ENCODE data around the gene PTCH2. TPM values are rescaled to one million over a fixed set of nuclear protein-coding genes. Genes with fewer than 3 reads are reported as not detected.
A peak's percentile ranks its signal among the peaks of the same experiment; 100 is the strongest.

PTCH2 gene
- total and polyA plus RNA-seq, 7 donors: 0.36 to 2.8 (median 0.68) TPM; not detected in 2

GRCh38 chr1:44806025-44806703 lies 36.9 kb downstream of the PTCH2 start:
- TF ChIP-seq EP300 (IDR thresholded peaks at IDR 0.05) (no peak), POLR2AphosphoS5 (IDR thresholded peaks at IDR 0.05) (no peak), CTCF (IDR thresholded peaks at IDR 0.05) (no peak), POLR2A (IDR thresholded peaks at IDR 0.05) (no peak)
- peak; percentile 70 for DNase-seq
- H3K27ac ChIP-seq: peak overlapping the region; percentile 88 to 98 (median 95)
- intact Hi-C loops (cut with DNase I): loop anchor here (10.0 kb wide), 1 partner anchor 689 kb away; the partner anchor contains the start of gene TESK2
- no peak overlapping the region for H3K4me3 ChIP-seq
- H3K4me1 ChIP-seq: peaks cover 0 to 80% (median 54%) of the 10 kb centered on the region in 4 donors
- no peaks in the 10 kb centered on the region for H3K9me3 ChIP-seq
- 96 to 97% methylated on average over 70 of the region's 70 CpGs for WGBS, 2 donors
- H3K27me3 ChIP-seq: no peaks in the 10 kb centered on the region
- peaks cover 0 to 40% (median 10%) of the 10 kb centered on the region in 4 donors for H3K36me3 ChIP-seq

GRCh38 chr1:44805311-44806024 lies 37.6 kb downstream of the PTCH2 start:
- H3K4me1 ChIP-seq: peaks cover 0 to 80% (median 58%) of the 10 kb centered on the region in 4 donors
- no peak for TF ChIP-seq POLR2AphosphoS5 (IDR thresholded peaks at IDR 0.05)
- no peak for TF ChIP-seq EP300 (IDR thresholded peaks at IDR 0.05)
- TF ChIP-seq POLR2A (IDR thresholded peaks at IDR 0.05): no peak
- TF ChIP-seq CTCF (IDR thresholded peaks at IDR 0.05): no peak
- no peak overlapping the region for H3K4me3 ChIP-seq
- DNase-seq: peak; percentile 64
- H3K36me3 ChIP-seq: peaks cover 0 to 40% (median 10%) of the 10 kb centered on the region in 4 donors
- 94 to 96% methylated on average over 20 of the region's 20 CpGs for WGBS, 2 donors
- intact Hi-C loops (cut with DNase I): loop anchor here (10.0 kb wide), 1 partner anchor 689 kb away; the partner anchor contains the start of gene TESK2
- no peaks in the 10 kb centered on the region for H3K9me3 ChIP-seq
- H3K27me3 ChIP-seq: no peaks in the 10 kb centered on the region
- peak overlapping the region; percentile 88 to 98 (median 95) for H3K27ac ChIP-seq

- DNase-seq: peak; percentile 57
- H3K27me3 ChIP-seq: no peaks in the 10 kb centered on the region
- WGBS, 2 donors: 90 to 91% methylated on average over 13 of the region's 13 CpGs
- H3K36me3 ChIP-seq: peaks cover 0 to 40% (median 10%) of the 10 kb centered on the region in 4 donors
- no peak for TF ChIP-seq POLR2A (IDR thresholded peaks at IDR 0.05)
- no peak for TF ChIP-seq POLR2AphosphoS5 (IDR thresholded peaks at IDR 0.05)
- TF ChIP-seq EP300 (IDR thresholded peaks at IDR 0.05): no peak
- no peak for TF ChIP-seq CTCF (IDR thresholded peaks at IDR 0.05)
- no peak overlapping the region for H3K4me3 ChIP-seq
- H3K27ac ChIP-seq: peak overlapping the region; percentile 7 to 95 (median 50)
- peaks cover 3 to 70% (median 45%) of the 10 kb centered on the region in 4 donors for H3K4me1 ChIP-seq
- H3K9me3 ChIP-seq: no peaks in the 10 kb centered on the region
- intact Hi-C loops (cut with DNase I): loop anchor here (10.0 kb wide), 1 partner anchor 691 kb away; the partner anchor contains the start of gene TESK2
These were observed 39.5 kb downstream of the PTCH2 start for GRCh38 chr1:44803312-44804095.

GRCh38 chr1:44803062-44803311 lies 40.1 kb downstream of the PTCH2 start:
- DNase-seq: no peak
- Histone ChIP-seq H3K27ac (peak overlapping the region in 2 of 4 donors; percentile 93 to 95), H3K4me3 (no peak overlapping the region), H3K36me3 (peaks cover 0 to 40% (median 10%) of the 10 kb centered on the region in 4 donors), H3K27me3 (no peaks in the 10 kb centered on the region), H3K9me3 (no peaks in the 10 kb centered on the region), H3K4me1 (peaks cover 5 to 64% (median 40%) of the 10 kb centered on the region in 4 donors)
- intact Hi-C loops (cut with DNase I): loop anchor here (10.0 kb wide), 1 partner anchor 692 kb away; the partner anchor contains the start of gene TESK2
- no peak for TF ChIP-seq EP300 (IDR thresholded peaks at IDR 0.05)
- TF ChIP-seq POLR2A (IDR thresholded peaks at IDR 0.05): no peak
- TF ChIP-seq POLR2AphosphoS5 (IDR thresholded peaks at IDR 0.05): no peak
- no peak for TF ChIP-seq CTCF (IDR thresholded peaks at IDR 0.05)
- 94 to 96% methylated on average over 9 of the region's 9 CpGs for WGBS, 2 donors
